Fibroblast of lung (primary cell): Measurements from ENCODE around the gene PID1. TPM values are rescaled to one million over a fixed set of nuclear protein-coding genes. Genes with fewer than 3 reads are reported as not detected.
A peak's percentile ranks its signal among the peaks of the same experiment; 100 is the strongest.

Experiments
- DNase-seq, 2 donors: peaks; one replicate each; pipeline versions ENCODE4 v3.0.0 to v3.0.0-alpha.2; 2010; ENCODE audit warnings: low read depth in 2 of 2
- H2AFZ ChIP-seq: 2 replicates; pipeline ENCODE4 v1.5.1; 2012; ENCODE audit warnings: low read length, control low read depth, inconsistent platforms
- H3K27ac ChIP-seq: 2 replicates; pipeline ENCODE4 v1.5.1; 2011; ENCODE audit warnings: low read length, control low read depth; ENCODE audit not compliant: insufficient read depth
- H3K27me3 ChIP-seq: 2 replicates; pipeline ENCODE4 v1.5.1; 2011; ENCODE audit warnings: mild to moderate bottlenecking, low read length; ENCODE audit not compliant: control insufficient read depth, insufficient read depth
- H3K36me3 ChIP-seq: 2 replicates; pipeline ENCODE4 v1.5.1; 2011; ENCODE audit warnings: low read length; ENCODE audit not compliant: control insufficient read depth, insufficient read depth
- H3K4me1 ChIP-seq: 2 replicates; pipeline ENCODE4 v1.5.1; 2011; ENCODE audit warnings: low read length; ENCODE audit not compliant: control insufficient read depth, insufficient read depth; ENCODE audit errors: extremely low read depth
- H3K4me2 ChIP-seq: 2 replicates; pipeline ENCODE4 v1.5.1; 2011; ENCODE audit warnings: low read length, control low read depth; ENCODE audit not compliant: insufficient read depth; ENCODE audit errors: extremely low read depth
- H3K4me3 ChIP-seq, 4 experiments: fragments of 200-600 bp in 1 of 4; sonication (generic) in 1 of 4; replicated peaks in 1 of 4; 2 replicates each; pipeline ENCODE4 v1.5.1; 2011 to 2016; ENCODE audit warnings: low read length in 4 of 4, low read depth in 3 of 4, mild to moderate bottlenecking in 3 of 4, control low read depth in 2 of 4, inconsistent platforms in 1 of 4, mixed read lengths in 1 of 4; ENCODE audit not compliant: insufficient read depth in 1 of 4; ENCODE audit errors: control extremely low read depth in 1 of 4
- H3K79me2 ChIP-seq: 2 replicates; pipeline ENCODE4 v1.5.1; 2012; ENCODE audit warnings: mild to moderate bottlenecking, low read length, inconsistent platforms; ENCODE audit not compliant: control insufficient read depth, insufficient read depth
- H3K9ac ChIP-seq: 2 replicates; pipeline ENCODE4 v1.5.1; 2011; ENCODE audit warnings: mild to moderate bottlenecking, low read length, control low read depth; ENCODE audit not compliant: insufficient read depth
- H3K9me3 ChIP-seq: 2 replicates; pipeline ENCODE4 v1.5.1; 2012; ENCODE audit warnings: low read depth, low read length; ENCODE audit not compliant: control insufficient read depth, insufficient read depth
- H4K20me1 ChIP-seq: 2 replicates; pipeline ENCODE4 v1.5.1; 2011; ENCODE audit warnings: low read length; ENCODE audit not compliant: control insufficient read depth, insufficient read depth; ENCODE audit errors: extremely low read depth
- EZH2 ChIP-seq: IDR thresholded peaks from 2 replicates; pipeline ENCODE4 v1.5.1; 2012; ENCODE audit warnings: low read length, control low read depth, mild to moderate bottlenecking; ENCODE audit errors: missing control alignments
- polyA plus RNA-seq, 2 donors: library from polyadenylated mRNA; depleted of rRNA in 1 of 2; stranded (reverse) in 1 of 2; unstranded in 1 of 2; fragments of >200 nt; gene quantifications; 2 replicates each; pipeline ENCODE4 v1.2.1, GENCODE V29; 2011 to 2012; ENCODE audit warnings: missing spikeins in 1 of 2
- total RNA-seq: library from RNA; depleted of rRNA; stranded (reverse); fragments of >200 nt; gene quantifications from 2 replicates; pipeline ENCODE4 v1.2.1, GENCODE V29; 2014
- TF ChIP-seq, protein P1 (sequence below), 2 donors: IDR thresholded peaks in 1 of 2; conservative IDR thresholded peaks in 1 of 2; 1 replicate in 1 of 2; 2 replicates in 1 of 2; pipeline ENCODE4 v1.5.1; 2011 to 2012; ENCODE audit warnings: low read length in 2 of 2, control low read depth in 1 of 2, inconsistent platforms in 1 of 2, low read depth in 1 of 2, mild to moderate bottlenecking in 1 of 2

Gene PID1
- total and polyA plus RNA-seq, 2 donors (not counting 1 experiment from before 2014, with no cell fraction given) = 15.7 to 29.6 TPM

DNA sequence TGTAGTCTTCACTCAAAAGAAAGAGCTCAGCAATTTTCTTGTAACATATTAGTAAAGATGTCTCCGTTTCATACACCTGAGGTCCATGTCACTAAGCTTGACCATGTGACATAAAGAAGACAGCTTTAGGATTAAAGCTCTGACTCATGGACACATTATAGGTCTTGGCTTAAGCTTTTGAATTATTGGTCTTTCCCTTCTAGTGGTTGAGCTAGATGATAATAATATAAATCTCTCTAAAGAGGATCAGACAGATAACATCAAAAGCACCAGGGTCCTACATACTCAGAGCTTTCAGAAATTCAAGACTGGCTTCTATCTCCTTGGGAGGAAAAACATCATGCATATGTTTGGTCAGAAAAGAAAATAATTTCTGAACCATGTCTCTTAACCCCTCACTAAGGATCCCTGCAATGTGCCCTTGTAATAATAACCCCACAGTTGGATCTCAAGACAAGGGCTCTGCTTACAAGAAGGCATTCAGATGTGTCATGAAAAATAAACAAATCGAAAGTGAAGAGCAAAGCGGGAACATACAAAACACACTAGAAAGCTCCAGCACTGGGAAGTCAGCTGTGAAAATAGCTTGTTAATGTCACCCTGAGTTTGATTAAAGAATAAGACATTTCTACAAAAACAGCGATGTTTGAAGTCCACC lies 174.5 kb downstream of the PID1 start:
- H3K9me3 ChIP-seq = no peaks in the 10 kb centered on the region
- H3K27me3 ChIP-seq = no peaks in the 10 kb centered on the region
- peak in 1 of 2 donors; percentile 22 for DNase-seq
- H3K27ac ChIP-seq = no peak overlapping the region
- no peak overlapping the region for H3K4me2 ChIP-seq
- no peaks in the 10 kb centered on the region for H3K36me3 ChIP-seq
- no peak overlapping the region for H3K9ac ChIP-seq
- H2AFZ ChIP-seq = no peak overlapping the region
- no peaks in the 10 kb centered on the region for H3K4me1 ChIP-seq
- no peak overlapping the region for H3K4me3 ChIP-seq
- no peaks in the 10 kb centered on the region for H4K20me1 ChIP-seq
- TF ChIP-seq, protein P1, sequence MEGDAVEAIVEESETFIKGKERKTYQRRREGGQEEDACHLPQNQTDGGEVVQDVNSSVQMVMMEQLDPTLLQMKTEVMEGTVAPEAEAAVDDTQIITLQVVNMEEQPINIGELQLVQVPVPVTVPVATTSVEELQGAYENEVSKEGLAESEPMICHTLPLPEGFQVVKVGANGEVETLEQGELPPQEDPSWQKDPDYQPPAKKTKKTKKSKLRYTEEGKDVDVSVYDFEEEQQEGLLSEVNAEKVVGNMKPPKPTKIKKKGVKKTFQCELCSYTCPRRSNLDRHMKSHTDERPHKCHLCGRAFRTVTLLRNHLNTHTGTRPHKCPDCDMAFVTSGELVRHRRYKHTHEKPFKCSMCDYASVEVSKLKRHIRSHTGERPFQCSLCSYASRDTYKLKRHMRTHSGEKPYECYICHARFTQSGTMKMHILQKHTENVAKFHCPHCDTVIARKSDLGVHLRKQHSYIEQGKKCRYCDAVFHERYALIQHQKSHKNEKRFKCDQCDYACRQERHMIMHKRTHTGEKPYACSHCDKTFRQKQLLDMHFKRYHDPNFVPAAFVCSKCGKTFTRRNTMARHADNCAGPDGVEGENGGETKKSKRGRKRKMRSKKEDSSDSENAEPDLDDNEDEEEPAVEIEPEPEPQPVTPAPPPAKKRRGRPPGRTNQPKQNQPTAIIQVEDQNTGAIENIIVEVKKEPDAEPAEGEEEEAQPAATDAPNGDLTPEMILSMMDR (conservative IDR thresholded peaks at IDR 0.05 in 1 of 2, IDR thresholded peaks at IDR 0.05 in 1 of 2; ENCODE audit: low read depth in 1 of 2, low read length in 2 of 2) = no peak
- TF ChIP-seq EZH2 = no peak
- H3K79me2 ChIP-seq = no peaks in the 10 kb centered on the region

DNA sequence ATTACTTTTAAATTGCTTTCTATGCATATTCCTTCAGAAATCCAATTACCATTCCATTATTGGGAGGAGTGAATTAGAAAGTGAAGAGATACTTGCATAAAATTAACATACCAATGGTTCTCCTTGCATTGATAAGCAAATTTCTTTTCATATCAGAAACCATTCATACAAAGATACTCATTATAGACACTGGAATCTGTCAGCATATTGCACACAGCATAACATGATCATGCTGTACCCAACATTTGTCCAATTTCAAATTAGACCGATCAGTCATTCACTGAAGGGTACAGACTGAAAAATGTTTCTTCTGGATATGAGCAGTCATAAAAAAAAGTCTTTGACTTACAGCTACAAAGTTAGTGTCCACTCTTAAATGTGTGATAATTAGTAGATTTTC lies 175.6 kb downstream of the PID1 start:
- H3K9ac ChIP-seq = no peak overlapping the region
- no peak for DNase-seq
- H3K4me3 ChIP-seq = no peak overlapping the region
- H3K79me2 ChIP-seq = no peaks in the 10 kb centered on the region
- H4K20me1 ChIP-seq = no peaks in the 10 kb centered on the region
- no peak overlapping the region for H3K4me2 ChIP-seq
- TF ChIP-seq, protein P1 (conservative IDR thresholded peaks at IDR 0.05 in 1 of 2, IDR thresholded peaks at IDR 0.05 in 1 of 2; ENCODE audit: low read depth in 1 of 2, low read length in 2 of 2) = no peak
- no peak for TF ChIP-seq EZH2
- H3K9me3 ChIP-seq = no peaks in the 10 kb centered on the region
- no peak overlapping the region for H3K27ac ChIP-seq
- no peaks in the 10 kb centered on the region for H3K4me1 ChIP-seq
- H3K27me3 ChIP-seq = no peaks in the 10 kb centered on the region
- no peak overlapping the region for H2AFZ ChIP-seq
- no peaks in the 10 kb centered on the region for H3K36me3 ChIP-seq

DNA sequence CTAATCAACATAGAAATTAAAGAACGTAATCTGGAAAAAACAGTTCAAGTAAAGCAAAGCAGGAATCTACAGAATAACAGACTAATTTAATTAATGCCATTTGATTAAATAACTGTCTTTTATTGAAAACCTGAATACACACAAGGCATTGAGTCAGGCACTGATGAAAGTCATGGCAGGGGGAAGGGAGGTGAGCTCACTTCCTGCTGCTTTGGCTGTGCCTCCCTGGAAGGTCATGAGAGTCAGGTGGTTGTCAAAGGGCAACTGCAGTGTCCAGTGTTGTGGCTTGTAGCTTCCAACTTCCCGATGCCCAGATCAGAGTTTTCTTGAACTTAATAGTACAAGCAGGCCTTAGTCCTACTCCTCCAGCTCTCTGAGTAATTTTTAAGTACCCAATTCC lies 180.9 kb downstream of the PID1 start:
- Histone ChIP-seq H3K27ac (peak overlapping the region; percentile 9), H3K27me3 (no peaks in the 10 kb centered on the region), H2AFZ (no peak overlapping the region), H3K4me1 (no peaks in the 10 kb centered on the region), H3K79me2 (no peaks in the 10 kb centered on the region), H3K4me3 (no peak overlapping the region), H3K36me3 (no peaks in the 10 kb centered on the region), H4K20me1 (no peaks in the 10 kb centered on the region), H3K9ac (no peak overlapping the region), H3K4me2 (no peak overlapping the region), H3K9me3 (no peaks in the 10 kb centered on the region)
- TF ChIP-seq, protein P1 (conservative IDR thresholded peaks at IDR 0.05 in 1 of 2, IDR thresholded peaks at IDR 0.05 in 1 of 2; ENCODE audit: low read depth in 1 of 2, low read length in 2 of 2) = no peak
- no peak for TF ChIP-seq EZH2
- peak; percentile 9 to 24 for DNase-seq
